Right atrium auricular region (tissue), 2 donors: Measurements from ENCODE around the gene RAVER2. TPM values are rescaled to one million over a fixed set of nuclear protein-coding genes. Genes with fewer than 3 reads are reported as not detected.

Experiments used
- DNase-seq: peaks from one replicate; pipeline ENCODE4 v3.0.0-alpha.2; 2019; ENCODE audit warnings: low spot score
- H3K27ac ChIP-seq, 2 donors: fragments of 200-600 bp; sonication (generic); 1 replicate in 1 of 2; 2 replicates in 1 of 2; pipeline ENCODE4 v1.5.1; 2016 to 2019
- H3K27me3 ChIP-seq, 2 donors: fragments of 200-600 bp; sonication (generic); one replicate each; pipeline versions ENCODE4 v1.5.1 to v1.6.0; 2017 to 2019
- H3K36me3 ChIP-seq: fragments of 200-600 bp; sonication (generic); one replicate; pipeline ENCODE4 v1.5.1; 2016
- H3K4me1 ChIP-seq, 2 donors: fragments of 200-600 bp; sonication (generic); one replicate each; pipeline versions ENCODE4 v1.5.1 to v1.6.0; 2017 to 2019
- H3K4me3 ChIP-seq, 2 donors: fragments of 200-600 bp; sonication (generic); 1 replicate in 1 of 2; 2 replicates in 1 of 2; pipeline ENCODE4 v1.5.1; 2017 to 2019; ENCODE audit warnings: mild to moderate bottlenecking in 1 of 2, moderate library complexity in 1 of 2
- H3K9me3 ChIP-seq, 2 donors: fragments of 200-600 bp; sonication (generic); one replicate each; pipeline ENCODE4 v1.5.1; 2019
- CTCF ChIP-seq, 2 donors: fragments of 200-600 bp; sonication (generic); IDR thresholded peaks; one replicate each; pipeline ENCODE4 v1.5.1; 2019; ENCODE audit warnings: antibody characterized with exemption in 2 of 2
- total RNA-seq, 2 donors: library from RNA; depleted of rRNA; stranded (reverse); fragments of >200 nt; gene quantifications; one replicate each; pipeline ENCODE4 v1.1.0, GENCODE V29; 2016

Gene RAVER2
- total RNA-seq, 2 donors from 2014 or later: 11.5 to 23.2 TPM

GRCh38 chr1:64750875-64751274, 6.0 kb downstream of the RAVER2 start:
- H3K27ac ChIP-seq: no peak overlapping the region
- no peak overlapping the region for H3K4me3 ChIP-seq
- no peaks in the 10 kb centered on the region for H3K9me3 ChIP-seq
- H3K4me1 ChIP-seq: peaks cover 0 to 13% of the 10 kb centered on the region in 2 donors
- no peak for DNase-seq
- no peaks in the 10 kb centered on the region for H3K36me3 ChIP-seq
- no peaks in the 10 kb centered on the region for H3K27me3 ChIP-seq
- TF ChIP-seq CTCF (IDR thresholded peaks at IDR 0.05): no peak

- DNase-seq: no peak
- TF ChIP-seq CTCF (IDR thresholded peaks at IDR 0.05): no peak
- Histone ChIP-seq H3K36me3 (no peaks in the 10 kb centered on the region), H3K4me3 (no peak overlapping the region), H3K4me1 (peaks cover 0 to 7% of the 10 kb centered on the region in 2 donors), H3K27ac (no peak overlapping the region), H3K27me3 (no peaks in the 10 kb centered on the region), H3K9me3 (no peaks in the 10 kb centered on the region)
Measured at GRCh38 chr1:64754173-64754572, 9.3 kb downstream of the RAVER2 start.

GRCh38 chr1:64755361-64755760, 10.5 kb downstream of the RAVER2 start:
- H3K27me3 ChIP-seq: no peaks in the 10 kb centered on the region
- no peak for TF ChIP-seq CTCF (IDR thresholded peaks at IDR 0.05)
- no peak for DNase-seq
- no peaks in the 10 kb centered on the region for H3K36me3 ChIP-seq
- no peak overlapping the region for H3K4me3 ChIP-seq
- H3K4me1 ChIP-seq: peaks cover 0 to 7% of the 10 kb centered on the region in 2 donors
- H3K9me3 ChIP-seq: no peaks in the 10 kb centered on the region
- peak overlapping the region in 1 of 2 donors; percentile 13 for H3K27ac ChIP-seq

GRCh38 chr1:64756770-64757169, 11.9 kb downstream of the RAVER2 start:
- Histone ChIP-seq H3K36me3 (no peaks in the 10 kb centered on the region), H3K27me3 (no peaks in the 10 kb centered on the region), H3K4me1 (peaks cover 0 to 7% of the 10 kb centered on the region in 2 donors), H3K4me3 (no peak overlapping the region), H3K27ac (no peak overlapping the region), H3K9me3 (no peaks in the 10 kb centered on the region)
- no peak for TF ChIP-seq CTCF (IDR thresholded peaks at IDR 0.05)
- no peak for DNase-seq

- H3K9me3 ChIP-seq: no peaks in the 10 kb centered on the region
- peaks cover 0 to 7% of the 10 kb centered on the region in 2 donors for H3K4me1 ChIP-seq
- H3K4me3 ChIP-seq: no peak overlapping the region
- no peaks in the 10 kb centered on the region for H3K36me3 ChIP-seq
- no peak for TF ChIP-seq CTCF (IDR thresholded peaks at IDR 0.05)
- no peak for DNase-seq
- no peak overlapping the region for H3K27ac ChIP-seq
- H3K27me3 ChIP-seq: no peaks in the 10 kb centered on the region
Measured at GRCh38 chr1:64757213-64757612, 12.3 kb downstream of the RAVER2 start.

- Histone ChIP-seq H3K9me3 (no peaks in the 10 kb centered on the region), H3K4me3 (no peak overlapping the region), H3K27ac (no peak overlapping the region), H3K4me1 (peaks cover 0 to 7% of the 10 kb centered on the region in 2 donors), H3K27me3 (no peaks in the 10 kb centered on the region), H3K36me3 (no peaks in the 10 kb centered on the region)
- no peak for TF ChIP-seq CTCF (IDR thresholded peaks at IDR 0.05)
- DNase-seq: no peak
Measured at GRCh38 chr1:64758233-64758632, 13.4 kb downstream of the RAVER2 start.
